Measurements from ENCODE around the gene TASP1.

Gene TASP1

GRCh38 chr20:13587370-13587769 is 51.4 kb downstream of the TASP1 start:
- Histone ChIP-seq H3K4me3 (no peak overlapping the region), H3K27ac (no peak overlapping the region)

DNA sequence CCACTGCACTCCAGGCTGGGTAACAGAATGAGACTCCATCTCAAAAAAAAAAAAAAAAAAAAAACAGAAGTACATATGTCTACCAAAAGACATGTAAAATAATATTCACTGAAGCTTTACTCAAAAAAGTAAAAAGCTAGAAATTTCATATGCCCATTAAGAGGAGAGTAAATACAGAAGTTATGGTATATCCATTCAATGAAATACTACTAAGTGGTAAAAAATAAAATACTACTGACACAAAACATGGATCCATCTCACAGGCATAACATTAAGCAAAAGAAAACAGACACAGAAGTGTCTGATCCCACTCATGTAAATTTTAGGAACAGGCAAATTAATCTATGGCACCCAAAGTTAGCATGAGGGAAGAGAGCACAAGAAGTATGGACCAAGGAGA is 52.6 kb downstream of the TASP1 start:
- no peak overlapping the region for H3K27ac ChIP-seq
- no peak overlapping the region for H3K4me3 ChIP-seq

GRCh38 chr20:13581451-13581850 is 57.3 kb downstream of the TASP1 start:
- Histone ChIP-seq H3K27ac (no peak overlapping the region), H3K4me3 (no peak overlapping the region)

DNA sequence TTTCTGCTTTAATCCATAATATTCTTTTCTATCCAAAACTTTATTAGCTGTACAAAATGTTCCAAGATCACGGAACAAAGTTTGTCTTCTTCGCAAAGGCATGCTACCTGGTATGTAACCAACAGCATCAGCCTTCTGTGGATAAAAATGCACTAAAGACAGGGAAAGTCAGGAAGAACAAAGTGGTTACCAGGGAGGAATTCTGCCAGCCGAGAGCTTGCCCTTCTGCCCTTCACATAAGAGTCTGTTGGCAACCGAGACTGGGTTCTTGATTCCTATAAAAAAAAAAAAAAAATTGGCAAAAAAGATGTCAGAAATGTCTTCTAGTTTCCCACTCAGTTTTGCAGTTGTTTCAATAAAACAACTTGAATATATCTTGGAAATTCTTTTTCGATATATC is 58.0 kb downstream of the TASP1 start:
- H3K27ac ChIP-seq, result no peak overlapping the region
- no peak overlapping the region for H3K4me3 ChIP-seq

DNA sequence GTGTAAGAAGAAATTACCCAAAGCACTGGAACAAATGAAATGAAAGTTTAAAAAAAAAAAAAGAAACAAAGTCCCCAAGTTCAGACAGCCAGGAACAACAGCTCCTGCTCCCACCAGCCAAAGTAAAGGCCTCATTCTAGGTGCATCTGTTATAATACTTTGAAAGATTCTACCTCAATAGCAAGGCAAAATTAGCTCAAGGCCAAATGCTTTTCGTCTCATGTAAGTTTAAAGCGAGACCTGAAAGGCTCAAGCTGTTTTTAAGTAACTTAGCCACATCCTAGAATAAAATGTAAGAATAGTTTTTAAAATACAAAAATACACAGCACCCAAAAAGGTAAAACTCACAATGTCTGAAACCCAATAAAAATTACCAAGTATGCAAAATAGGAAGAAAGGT is 64.7 kb downstream of the TASP1 start:
- Histone ChIP-seq H3K4me3 (no peak overlapping the region), H3K27ac (no peak overlapping the region)

GRCh38 chr20:13571662-13572061 is 67.1 kb downstream of the TASP1 start:
- H3K4me3 ChIP-seq, result no peak overlapping the region
- H3K27ac ChIP-seq, result no peak overlapping the region

GRCh38 chr20:13567663-13568062 is 71.1 kb downstream of the TASP1 start:
- no peak overlapping the region for H3K27ac ChIP-seq
- no peak overlapping the region for H3K4me3 ChIP-seq

- H3K27ac ChIP-seq, result no peak overlapping the region
- no peak overlapping the region for H3K4me3 ChIP-seq
Observed at GRCh38 chr20:13563854-13564253, 74.9 kb downstream of the TASP1 start.

GRCh38 chr20:13554706-13555105 is 84.0 kb downstream of the TASP1 start:
- Histone ChIP-seq H3K4me3 (no peak overlapping the region), H3K27ac (no peak overlapping the region)

- Histone ChIP-seq H3K27ac (no peak overlapping the region), H3K4me3 (no peak overlapping the region)
Observed at GRCh38 chr20:13554076-13554475, 84.7 kb downstream of the TASP1 start.

GRCh38 chr20:13552061-13552460 is 86.7 kb downstream of the TASP1 start:
- no peak overlapping the region for H3K27ac ChIP-seq

GRCh38 chr20:13549451-13549850 is 89.3 kb downstream of the TASP1 start:
- H3K4me3 ChIP-seq, result no peak overlapping the region
- H3K27ac ChIP-seq, result no peak overlapping the region

More at GRCh38 chr20:13552061-13552460, 86.7 kb downstream of the TASP1 start:
- no peak overlapping the region for H3K4me3 ChIP-seq

- Histone ChIP-seq H3K27ac (peak overlapping the region in 3 of 21 experiments; percentile 6 to 31 (median 16)), H3K4me3 (no peak overlapping the region)
Observed at GRCh38 chr20:13546497-13547131, 92.1 kb downstream of the TASP1 start.

DNA sequence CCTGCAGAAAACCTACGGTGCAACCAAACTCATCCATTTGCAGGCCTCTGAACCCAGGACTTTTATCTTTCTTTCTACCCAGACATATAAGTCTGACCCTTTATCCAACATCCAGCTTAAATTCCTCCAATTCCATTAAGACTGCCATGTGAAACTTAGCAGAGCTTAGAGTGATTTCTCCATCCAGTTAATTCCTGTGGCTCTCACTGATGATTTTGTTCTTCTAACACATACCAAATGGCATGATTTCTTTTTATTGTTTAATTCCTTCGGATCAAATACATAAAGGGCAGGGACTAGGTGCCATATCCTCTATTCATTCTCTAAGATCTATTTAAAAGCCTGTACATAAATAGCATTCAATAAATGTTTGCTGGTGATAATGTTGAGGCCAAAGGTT is 92.9 kb downstream of the TASP1 start:
- H3K27ac ChIP-seq, result peak overlapping the region in 2 of 21 experiments; percentile 13 to 31
- no peak overlapping the region for H3K4me3 ChIP-seq

- H3K4me3 ChIP-seq, result no peak overlapping the region
- H3K27ac ChIP-seq, result no peak overlapping the region
Observed at GRCh38 chr20:13543783-13544182, 94.9 kb downstream of the TASP1 start.

DNA sequence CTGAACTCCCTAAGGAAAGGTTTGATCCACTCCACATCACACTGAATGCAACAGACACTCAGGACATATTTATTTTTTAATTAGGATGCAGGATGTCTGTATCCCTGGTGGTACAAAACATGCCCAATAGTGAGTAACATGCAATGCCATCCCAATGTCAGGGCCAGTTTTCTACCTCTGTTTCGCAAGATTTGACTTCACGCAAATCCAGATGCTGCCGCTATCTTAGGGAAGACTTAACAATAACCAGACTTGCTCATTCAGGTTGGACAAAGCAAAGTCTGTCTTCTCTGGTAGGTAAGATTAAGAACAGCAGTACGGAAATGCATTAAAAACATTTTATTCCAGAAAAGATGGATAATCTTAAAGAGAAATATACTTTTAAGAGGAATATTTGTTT is 103.1 kb downstream of the TASP1 start:
- no peak overlapping the region for H3K27ac ChIP-seq
- H3K4me3 ChIP-seq, result no peak overlapping the region

DNA sequence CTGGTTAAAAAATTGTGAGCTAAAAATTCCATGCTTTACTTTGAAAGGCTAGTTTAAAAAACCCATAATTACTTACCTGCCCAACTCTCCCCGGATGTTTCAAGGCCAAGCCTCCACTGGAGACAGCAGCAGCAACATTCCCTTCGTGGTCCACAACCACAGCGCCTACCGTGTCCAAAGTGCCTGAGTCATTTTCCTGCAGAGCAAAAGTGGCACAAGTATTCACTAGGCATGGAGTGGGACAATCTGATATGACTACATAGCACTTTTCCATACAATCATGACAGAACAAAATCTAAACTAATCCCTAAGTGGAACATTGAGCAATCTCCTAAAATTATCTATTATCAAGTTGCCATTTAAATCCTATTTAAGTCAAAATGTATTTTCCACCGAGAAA is 104.8 kb downstream of the TASP1 start:
- H3K4me3 ChIP-seq, result no peak overlapping the region

GRCh38 chr20:13530146-13530545 is 108.6 kb downstream of the TASP1 start:
- Histone ChIP-seq H3K27ac (no peak overlapping the region), H3K4me3 (no peak overlapping the region)

More for the DNA sequence above, 104.8 kb downstream of the TASP1 start:
- H3K27ac ChIP-seq, result no peak overlapping the region

DNA sequence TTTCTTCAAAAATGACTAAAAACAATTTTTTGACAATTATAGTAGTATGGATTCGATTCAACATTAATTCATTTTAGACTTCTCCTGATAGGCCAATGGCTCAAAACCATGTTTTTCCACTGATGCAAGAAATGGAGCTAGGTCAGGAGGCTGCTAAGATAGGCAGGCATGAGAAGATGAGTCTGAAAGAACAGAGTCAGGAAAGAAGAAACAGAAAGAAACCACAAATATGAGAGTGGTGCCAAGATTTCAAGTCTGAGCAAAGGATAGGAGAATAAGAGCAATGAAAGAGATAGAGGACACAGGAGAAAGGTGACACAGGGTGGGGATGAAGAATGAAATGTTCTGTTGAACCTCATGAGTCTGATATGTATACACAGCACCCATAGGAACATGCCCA is 112.2 kb downstream of the TASP1 start:
- Histone ChIP-seq H3K27ac (no peak overlapping the region), H3K4me3 (no peak overlapping the region)

DNA sequence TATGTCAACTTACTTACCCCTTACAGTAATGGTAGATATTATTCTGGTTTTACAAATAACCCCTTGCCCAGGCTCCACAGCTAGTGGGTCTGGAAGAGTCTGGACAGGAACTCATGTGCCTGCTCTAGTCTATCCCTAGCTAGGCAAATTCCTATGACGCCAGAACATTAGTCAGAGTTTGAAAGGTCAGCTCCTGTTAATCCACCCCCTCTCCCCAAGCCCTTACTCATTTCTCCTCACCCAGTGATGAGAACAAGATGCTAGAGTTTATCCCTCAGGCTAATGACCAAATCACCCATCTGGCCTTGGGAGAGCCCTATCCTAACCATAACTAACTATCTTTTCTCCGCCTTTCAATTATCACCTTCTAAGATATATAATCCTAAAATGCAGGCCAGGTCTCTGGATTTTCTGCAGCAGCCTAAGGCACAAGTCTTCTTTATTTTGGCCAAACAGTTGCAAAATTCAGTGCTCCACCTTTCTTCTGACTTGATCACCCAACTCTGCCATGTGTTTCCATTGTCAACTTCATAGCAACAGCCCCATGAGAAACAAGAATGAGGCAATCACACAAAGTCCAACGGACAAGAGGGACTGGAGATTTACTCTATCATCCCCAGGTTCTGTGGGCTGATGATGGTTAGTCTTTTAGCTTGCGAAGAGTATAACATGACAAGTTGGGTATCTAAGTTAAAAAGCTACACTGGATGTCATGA is 113.3 kb downstream of the TASP1 start:
- H3K4me3 ChIP-seq, result no peak overlapping the region
- H3K27ac ChIP-seq, result no peak overlapping the region

DNA sequence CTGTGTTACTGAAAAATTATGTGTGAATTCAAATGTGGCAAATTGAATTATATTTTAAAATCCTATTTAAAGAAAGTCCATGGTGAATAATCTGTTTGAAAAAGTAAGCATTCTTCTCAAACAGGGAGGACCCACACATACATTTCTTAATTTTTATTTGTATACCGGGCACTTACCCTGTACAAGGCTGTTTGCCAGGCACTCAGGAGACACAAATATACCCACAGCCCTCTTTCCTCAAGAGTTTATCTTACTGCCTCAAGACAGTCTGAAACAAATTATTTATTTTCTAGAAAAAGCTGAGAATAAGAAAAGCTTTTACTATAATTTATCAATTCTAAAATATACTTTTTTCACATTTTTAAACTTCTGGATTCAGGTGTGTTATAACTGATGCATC is 114.4 kb downstream of the TASP1 start:
- Histone ChIP-seq H3K27ac (no peak overlapping the region), H3K4me3 (no peak overlapping the region)

DNA sequence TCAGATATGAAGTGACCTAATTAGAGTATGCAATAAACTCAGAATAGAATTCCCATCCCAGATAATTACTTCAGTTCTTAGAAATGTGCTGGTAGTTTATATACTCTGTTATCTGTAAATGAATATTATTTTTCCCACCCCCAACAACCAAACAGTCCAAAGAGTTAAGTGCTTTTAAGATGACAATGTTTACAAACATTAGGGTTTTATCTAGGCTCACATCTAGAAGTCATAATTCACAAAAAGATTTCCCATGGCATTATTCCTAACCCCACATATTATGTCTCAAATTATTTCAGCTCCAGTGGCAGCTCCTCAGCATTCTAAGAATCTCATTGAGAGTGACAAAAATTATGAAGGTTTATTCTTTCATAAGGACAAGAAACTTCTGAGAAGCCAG is 120.9 kb downstream of the TASP1 start:
- Histone ChIP-seq H3K4me3 (no peak overlapping the region), H3K27ac (no peak overlapping the region)
